ENCODE results near the gene PAQR5.

DNA sequence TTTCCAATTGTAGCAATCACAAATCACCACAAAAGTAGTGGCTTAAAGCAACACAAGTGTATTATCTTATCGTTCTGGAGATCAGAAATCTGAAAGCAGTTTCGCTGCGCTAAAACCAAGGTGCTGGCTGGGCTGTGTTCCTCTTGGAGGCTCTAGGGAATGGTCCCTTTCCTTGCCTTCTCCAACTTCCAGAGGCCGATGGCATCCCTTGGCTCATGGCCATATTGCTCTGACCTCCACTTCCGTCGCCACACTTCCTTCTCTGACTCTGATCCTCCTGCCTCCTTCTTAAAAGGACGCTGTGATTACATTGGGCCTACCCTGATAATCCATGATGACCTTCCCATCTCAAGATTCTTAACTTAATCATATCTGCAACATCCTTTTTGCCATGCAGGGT is 10.7 kb upstream of the PAQR5 start:
- TF ChIP-seq POLR2A (IDR thresholded peaks at IDR 0.05) (no peak), POLR2AphosphoS5 (IDR thresholded peaks at IDR 0.05) (no peak)
- TF ChIP-seq, protein P1, sequence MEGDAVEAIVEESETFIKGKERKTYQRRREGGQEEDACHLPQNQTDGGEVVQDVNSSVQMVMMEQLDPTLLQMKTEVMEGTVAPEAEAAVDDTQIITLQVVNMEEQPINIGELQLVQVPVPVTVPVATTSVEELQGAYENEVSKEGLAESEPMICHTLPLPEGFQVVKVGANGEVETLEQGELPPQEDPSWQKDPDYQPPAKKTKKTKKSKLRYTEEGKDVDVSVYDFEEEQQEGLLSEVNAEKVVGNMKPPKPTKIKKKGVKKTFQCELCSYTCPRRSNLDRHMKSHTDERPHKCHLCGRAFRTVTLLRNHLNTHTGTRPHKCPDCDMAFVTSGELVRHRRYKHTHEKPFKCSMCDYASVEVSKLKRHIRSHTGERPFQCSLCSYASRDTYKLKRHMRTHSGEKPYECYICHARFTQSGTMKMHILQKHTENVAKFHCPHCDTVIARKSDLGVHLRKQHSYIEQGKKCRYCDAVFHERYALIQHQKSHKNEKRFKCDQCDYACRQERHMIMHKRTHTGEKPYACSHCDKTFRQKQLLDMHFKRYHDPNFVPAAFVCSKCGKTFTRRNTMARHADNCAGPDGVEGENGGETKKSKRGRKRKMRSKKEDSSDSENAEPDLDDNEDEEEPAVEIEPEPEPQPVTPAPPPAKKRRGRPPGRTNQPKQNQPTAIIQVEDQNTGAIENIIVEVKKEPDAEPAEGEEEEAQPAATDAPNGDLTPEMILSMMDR (IDR thresholded peaks at IDR 0.05 in 8 of 11, conservative IDR thresholded peaks at IDR 0.05 in 3 of 11): no peak
